NT2/D1 (cell line): ENCODE data around the gene SVBP.

Experiments
- SUZ12 ChIP-seq: IDR thresholded peaks from 2 replicates; pipeline ENCODE4 v1.6.1; 2011; ENCODE audit not compliant: insufficient read length, insufficient read depth; ENCODE audit errors: extremely low read depth
- YY1 ChIP-seq: IDR thresholded peaks from 2 replicates; pipeline ENCODE4 v1.6.1; 2011; ENCODE audit not compliant: insufficient read length, insufficient read depth
- ZNF274 ChIP-seq: IDR thresholded peaks from 2 replicates; pipeline ENCODE4 v1.6.1; 2011; ENCODE audit warnings: mild to moderate bottlenecking, low read depth, low read length

DNA sequence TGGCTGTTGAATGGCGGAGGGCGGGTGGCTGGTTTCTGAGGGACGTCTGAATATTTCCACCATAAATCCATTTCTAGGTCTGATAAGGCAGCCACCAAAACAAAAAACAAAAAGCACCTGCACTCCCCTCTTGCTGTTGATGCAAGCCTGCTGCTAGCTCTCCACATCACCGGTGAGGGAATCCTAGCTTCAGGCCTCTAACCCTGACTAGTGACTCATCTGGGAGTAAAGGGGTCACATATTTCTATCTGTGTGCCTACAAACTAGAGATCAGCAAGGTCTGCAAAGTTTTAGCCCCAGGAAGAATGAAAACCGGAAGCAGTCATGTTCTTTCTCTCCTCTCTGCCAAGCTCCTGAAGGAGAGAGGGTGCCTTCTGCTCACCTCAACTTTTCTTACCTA is 10.6 kb downstream of the SVBP start:
- TF ChIP-seq YY1: no peak
- no peak for TF ChIP-seq ZNF274
- no peak for TF ChIP-seq SUZ12
